Superior temporal gyrus (tissue), 1 donor: ENCODE results near the gene LGR6.

Experiments
- DNase-seq: peaks from one replicate; pipeline ENCODE4 v3.0.0-alpha.2; 2016; ENCODE audit errors: extremely low spot score

The LGR6 gene

DNA sequence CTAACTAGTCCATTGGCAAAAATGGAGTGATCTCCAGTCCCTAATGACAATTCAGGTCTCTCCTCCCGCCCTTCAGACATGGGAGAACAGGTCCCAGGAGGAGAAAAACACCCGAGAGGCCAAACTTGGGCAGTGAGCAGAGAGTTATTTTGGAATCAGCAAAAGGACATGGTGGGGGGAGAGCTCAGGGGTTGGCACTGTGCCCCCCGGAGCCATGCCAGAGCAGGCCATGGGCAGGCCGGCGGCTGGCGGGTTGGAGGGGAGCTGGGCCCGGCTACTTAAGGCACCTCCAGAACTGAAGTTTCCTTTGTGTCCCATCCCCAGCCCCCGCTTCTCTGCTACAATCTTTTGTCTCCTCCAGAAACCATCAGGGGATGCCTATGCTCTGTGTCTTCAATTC, 7.1 kb downstream of the LGR6 start:
- DNase-seq: no peak

DNA sequence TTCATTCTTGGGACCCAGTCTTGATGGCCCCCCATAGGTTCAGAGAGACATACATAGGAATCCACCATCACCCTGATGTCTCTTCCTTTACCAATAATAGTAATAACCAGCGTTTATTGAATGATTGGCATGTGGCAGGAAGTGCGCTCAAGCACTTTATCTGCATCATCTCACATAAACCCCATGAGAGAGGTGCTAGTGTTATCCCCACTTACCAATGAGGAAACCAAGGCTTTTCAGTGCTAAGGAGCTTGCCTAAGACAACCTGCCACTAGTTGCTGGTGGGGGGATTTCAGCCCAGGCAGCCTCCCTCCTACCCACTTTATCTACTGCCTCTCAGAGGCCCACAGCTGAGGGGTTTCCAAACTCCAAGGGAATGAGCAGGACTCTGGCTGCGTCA, 7.7 kb downstream of the LGR6 start:
- DNase-seq: no peak

DNA sequence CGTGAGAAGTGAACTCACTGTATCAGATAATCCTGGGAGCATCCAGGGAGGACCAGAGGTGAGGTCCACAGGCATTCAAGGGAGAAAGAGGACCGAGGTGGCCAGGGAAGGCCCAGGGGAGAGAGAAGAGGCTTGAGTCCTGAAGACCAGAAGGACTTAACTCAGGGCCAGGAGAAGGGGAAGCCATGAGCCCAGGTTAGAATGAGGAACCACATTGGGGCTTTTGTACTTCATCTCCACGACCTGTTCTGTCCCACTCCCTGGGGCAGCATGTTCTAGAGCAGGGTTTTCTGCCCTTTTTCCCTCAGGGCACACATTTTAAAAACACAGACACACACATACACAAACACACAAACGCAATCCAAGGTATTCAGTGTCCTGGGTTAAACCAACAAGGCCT, 8.4 kb downstream of the LGR6 start:
- no peak for DNase-seq

DNA sequence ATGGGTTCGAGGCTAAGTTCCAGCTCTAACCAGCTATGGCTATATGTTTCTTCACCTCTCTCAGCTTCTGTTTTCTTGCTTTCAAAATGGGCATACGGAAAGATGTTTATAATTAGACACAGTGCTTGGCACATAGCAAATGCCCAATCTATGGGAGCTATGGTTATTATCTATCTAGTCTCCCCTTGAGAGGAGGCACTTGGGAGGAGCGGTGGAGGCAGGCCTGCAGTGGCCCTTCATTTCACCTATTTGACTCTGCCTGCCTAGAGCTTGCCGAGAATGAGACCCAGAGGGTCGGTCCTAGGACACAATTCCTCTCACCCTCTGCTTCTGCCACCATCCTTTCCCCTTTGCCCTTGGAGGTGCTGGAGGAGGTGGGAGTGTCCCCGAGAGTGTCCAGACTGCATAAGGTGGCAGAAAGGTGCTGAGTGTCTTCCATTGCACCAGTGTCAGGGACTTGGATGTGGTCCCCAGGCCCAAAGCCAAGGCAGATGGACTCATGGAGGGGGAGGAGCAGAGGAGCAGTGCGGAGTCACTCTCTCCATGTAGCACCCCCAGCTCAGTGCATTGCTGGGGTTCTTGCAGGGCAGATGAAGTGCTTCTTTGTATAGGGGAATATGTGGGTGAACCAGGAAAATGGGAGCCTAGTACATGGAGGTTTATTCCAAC, 9.0 kb downstream of the LGR6 start:
- DNase-seq: no peak

DNA sequence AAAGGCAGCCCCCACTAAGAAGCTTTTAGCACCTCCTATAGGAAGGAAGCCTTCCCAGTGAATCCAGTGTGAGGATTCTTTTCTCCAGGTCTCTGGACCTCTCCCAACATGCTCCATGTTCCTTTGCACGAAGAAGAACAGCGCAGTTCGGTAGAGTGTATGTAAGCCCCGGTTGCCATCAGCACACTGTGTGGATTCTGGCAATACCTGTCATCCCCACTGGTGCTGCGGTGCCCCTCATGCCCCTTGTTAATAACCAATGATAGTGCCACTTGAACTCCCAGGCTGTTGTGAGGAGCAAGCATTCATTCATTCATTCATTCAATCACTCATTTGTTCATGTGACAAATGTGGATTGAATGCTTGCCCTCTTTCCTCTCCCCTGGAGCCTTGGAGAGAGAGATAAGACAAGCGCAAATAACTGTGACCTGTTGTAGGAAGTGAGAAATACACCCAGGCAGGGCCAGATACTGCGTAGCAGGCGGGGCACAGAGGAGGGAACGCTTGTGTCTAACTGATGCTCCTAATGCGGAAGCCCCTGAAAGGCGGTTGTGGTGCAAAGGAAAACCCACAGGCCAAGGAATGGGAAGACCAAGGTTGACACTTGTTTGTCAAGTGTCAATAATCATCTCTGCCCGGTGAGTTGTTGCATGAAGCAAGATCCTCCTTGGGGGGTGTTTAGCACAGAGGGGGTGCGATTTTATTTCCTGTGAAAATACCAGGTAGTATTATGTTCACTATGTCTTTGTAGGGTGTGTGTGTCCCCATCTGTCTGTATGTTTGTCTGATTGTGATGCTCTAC, 9.8 kb downstream of the LGR6 start:
- no peak for DNase-seq

DNA sequence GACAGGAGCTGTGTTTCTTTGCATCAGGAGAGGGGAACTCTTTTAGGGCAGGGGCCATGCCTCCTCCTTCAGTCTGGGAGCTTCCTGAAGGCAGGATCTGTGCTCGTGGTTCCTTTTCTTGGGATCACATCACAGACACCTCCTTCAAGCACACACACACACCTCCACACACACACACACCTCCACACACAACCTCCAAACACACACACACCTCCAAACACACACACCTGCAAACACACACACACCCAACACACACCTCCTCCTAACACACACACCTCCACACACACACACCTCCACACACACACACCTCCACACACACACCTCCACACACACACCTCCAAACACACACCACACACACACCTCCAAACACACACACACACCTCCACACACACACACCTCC, 10.5 kb downstream of the LGR6 start:
- DNase-seq: no peak

DNA sequence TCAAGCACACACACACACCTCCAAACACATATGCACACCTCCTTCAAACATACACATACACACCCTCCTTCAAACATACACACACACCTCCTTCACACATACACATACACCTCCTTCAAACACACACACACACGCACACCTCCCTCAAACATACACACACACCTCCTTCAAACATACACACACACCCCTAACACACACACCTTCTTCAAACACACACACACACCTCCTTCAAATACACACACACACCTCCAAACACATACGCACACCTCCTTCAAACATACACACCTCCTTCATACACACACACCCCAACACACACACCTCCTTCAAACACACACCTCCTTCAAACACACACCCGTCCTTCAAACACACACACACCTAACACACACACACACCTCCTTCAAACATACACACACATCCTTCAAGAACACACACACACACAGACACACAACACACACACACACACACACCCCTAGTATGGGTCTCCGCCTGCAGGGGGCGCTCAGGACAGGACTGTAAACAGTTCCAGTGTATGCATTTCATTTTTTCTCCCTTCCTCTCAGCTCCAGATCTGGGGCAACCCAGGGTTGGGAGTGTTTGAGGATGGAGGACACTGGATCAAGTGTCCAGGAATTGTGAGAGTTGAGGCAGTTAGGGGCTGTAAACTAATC, 12.1 kb downstream of the LGR6 start:
- DNase-seq: no peak

DNA sequence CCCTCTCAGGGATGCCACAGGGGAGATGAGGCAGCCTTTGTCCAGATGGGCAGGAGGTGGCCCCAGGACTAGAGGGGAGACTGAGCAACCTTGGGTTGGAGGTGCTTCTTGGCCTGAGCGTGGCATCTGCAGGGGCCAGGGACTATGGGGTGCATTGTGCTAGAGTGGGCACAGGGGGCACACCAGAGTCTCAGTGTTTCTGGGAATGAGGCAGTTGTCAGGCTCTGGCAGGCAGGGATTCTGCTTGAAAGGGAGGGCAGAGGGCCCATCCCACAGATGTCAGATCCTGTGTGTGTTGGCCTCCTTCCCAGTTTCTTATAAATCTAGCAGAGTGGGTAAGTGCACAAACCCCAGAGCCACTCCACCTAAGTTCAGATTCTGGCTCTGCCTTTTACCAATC, 13.7 kb downstream of the LGR6 start:
- DNase-seq: no peak

DNA sequence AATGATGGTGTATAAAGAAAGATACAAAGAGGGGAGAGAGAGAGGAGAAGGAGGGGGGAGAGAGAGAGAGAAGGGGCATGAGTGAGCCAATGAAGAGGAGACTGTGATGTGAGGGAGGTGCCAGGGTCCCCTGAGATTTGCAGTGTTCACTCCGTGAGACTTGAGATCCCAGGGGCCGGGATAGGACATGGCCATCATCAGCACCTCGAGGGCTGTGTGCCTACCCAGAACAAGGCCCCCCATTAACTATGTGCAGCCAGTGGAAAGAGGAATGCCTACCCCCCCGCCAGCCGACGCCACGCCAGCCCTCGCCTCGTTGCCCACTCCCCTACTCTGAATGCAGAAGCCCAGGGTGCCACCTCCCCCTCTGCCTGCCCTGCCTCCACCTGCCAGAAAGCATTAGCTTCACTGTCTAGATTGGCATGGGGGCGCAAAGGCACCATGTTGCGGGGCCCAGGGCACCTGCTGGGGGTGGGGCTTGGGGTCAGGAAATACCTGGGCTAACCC, 14.8 kb downstream of the LGR6 start:
- DNase-seq: no peak

DNA sequence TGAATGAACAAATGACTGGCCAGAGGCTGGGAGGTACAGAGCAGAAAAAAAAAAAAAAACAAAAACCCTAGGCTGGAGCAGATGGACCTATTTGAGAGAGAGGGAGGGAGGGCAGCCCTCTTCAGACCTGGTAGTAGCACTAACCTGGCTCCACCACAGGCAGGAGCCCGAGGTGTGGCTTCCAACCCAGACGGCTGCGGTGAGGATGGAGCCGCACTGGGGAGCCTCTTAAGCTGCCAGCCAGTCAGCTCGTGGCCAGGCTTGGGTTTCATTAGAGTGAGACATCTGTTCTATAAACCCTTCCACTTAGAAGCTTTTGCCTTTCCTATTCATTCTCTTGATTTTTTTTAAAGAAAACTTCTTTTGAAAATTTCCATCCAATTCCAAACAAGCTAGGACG, 16.8 kb downstream of the LGR6 start:
- DNase-seq: no peak

DNA sequence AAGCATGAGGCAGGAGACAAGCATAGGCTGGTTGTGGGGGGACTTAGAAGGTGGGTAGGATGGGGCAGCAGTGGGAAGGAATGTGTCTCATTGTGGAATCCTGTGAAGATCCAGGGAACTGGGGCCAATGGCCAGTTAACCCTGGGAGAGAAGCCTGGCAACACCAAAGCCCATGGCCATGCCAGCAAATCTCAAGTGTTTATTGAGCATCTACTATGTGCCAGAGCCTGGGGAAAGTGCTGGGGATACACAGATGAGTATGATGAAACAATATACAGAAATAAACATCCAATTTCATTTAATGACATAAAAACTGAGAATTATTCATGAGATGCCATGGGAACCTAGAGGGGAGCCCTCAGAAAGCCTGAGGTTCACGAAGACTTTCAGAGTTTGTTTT, 17.4 kb downstream of the LGR6 start:
- no peak for DNase-seq

DNA sequence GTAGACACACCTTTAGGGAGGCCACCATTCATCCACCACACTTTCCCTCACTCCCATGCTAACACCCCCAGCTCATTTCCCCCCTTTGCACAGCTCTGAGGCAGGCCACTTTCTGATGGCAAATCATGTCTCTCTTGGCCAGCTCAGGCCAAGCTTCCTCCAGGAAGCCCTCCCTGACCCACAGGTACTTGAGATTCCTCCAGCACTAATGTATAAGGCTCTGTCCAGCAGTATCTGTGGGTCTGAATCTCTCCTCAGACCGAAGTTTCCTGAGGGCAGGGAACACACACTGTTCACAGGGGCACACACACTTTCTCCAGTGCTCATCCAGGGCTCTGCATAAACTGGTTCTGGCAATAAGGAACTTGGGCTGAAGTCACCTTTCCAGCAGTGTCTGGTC, 19.2 kb downstream of the LGR6 start:
- no peak for DNase-seq

DNA sequence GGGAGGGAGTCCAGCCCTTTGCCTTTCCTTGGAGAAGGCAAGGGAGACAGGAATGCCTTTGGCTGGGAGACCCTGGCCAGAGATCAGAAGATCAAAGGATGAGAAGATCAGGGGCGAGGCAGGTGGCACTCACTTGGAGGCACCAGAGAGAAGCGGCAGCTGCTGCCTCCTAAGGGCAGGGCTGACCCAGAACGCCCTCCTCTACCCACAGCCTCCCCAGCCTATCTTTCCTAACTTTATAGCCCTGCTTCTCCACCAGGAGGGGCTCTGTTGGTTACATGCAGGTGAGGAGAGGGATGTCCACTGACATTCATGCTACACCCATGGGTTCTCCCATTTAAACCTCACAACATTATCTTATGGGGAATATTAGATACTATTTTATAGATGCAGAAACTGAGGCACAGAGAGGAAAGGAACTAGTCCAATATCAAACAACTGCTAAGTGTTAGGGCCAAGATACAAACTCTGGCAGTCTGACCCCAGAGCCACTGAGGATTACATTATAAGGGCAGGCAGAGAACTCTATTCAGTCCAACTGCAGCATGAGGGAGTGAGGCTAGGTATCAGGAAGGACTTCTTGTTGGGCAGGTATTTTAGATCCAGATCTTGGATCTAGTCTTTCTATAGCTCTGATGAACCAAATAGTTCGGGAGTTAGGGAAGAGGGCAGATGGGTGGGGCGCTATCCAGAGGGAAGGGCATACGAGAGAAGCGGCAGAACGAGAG, 19.9 kb downstream of the LGR6 start:
- DNase-seq: no peak

DNA sequence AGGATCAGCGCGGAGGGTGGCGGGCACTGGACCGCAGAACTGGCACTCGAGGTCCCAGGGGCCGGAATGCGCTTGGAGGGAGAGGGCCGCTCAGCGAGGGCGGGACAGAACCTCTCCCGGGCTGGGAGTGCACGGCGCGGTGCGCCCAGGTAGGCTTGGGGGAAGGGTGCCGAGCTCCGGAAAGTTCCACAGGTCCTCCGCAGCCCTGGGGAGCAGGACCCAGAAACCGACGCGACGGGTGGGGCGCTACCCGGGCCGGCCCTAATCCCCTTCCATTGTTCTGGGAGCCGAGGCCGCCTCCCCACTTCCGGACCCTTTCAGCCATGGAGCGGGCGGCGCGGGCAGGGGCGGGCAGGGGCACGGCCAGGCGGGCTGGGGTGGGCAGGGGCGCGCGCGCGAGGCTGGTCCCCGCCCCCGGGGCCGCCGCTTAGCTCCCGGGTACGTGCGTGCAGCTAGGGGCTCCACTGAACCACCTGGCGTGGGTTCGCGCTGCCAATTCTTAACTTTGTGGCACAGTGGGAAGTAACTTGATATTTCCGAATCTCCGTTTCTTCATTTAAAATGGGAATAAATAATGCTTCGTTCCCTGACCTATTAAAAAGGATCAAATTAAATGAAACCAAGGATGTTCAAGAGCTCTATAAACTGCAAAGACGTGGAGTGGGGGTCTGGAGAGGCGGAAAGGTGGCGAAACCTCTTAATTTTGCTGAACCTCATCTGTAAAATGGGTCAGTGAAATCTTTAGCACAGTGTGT, 20.7 kb downstream of the LGR6 start:
- DNase-seq: no peak

DNA sequence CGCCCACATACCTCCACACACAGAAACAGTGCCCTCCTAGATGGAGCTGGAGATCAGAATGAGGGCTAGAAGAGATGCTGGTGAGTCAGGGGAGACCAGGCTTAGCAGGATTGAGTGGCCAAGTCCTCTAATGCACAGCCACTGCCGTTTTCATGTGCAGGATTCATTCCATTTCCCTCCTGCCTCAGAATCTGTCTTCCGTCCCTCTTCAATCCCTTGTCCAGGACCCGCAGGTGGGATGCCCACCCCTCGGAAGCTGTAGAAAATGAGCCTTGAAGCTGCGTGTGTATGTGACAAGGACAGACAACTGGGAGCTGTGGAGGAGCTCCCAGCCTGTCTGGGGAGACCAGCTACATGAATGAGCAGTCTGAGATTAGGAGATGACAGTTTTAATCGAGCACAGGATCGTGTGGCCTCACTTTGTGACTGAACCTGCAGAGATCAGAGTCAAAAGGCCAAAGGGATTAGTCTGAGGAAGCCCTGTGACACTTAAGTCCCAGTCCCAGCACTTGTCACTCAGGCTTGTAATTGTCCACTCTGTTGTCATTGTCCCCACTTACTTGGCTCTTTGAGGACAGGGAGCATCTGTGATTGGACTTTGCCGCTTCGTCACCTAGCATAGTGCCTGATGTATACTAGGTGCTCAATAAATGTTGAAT, 22.0 kb downstream of the LGR6 start:
- DNase-seq: no peak

DNA sequence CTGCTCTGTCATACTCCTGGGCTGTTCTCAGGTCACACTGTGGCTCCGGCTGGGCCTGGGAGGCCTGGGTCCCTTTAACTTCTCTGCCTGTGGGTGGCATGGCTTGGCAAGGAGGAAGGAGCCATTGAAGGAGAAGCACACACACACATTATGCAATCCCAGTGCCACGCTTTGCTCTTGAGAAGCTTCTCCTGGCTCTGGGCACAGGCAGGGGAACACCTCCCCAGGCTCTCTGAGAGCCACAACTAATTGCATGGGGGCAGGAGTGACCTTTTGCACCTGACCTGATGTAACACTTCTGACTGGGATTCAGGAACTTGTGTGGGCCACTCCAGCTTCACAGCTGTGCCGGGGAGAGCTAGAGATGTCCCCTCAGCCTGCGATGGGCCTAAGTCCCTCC, 23.1 kb downstream of the LGR6 start:
- no peak for DNase-seq

DNA sequence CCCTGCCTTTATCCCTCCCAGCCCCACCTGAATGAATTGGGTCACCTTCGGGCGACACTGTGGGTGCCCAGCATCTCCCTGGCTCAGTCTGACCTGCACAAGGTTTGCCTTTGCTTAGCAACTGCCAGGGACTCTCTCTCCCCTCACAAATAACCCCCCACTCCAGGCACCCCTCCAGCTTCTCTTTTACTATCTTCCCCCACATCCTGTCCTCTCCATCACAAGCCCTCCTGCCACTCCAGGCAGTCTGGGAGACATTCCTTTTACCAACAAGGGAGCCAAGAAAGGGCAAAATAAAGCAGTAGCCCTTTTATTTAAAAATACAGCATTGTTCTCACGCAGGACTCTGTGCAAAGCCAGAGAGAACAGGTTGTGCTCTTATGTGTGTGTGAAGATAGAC, 23.9 kb downstream of the LGR6 start:
- DNase-seq: no peak

DNA sequence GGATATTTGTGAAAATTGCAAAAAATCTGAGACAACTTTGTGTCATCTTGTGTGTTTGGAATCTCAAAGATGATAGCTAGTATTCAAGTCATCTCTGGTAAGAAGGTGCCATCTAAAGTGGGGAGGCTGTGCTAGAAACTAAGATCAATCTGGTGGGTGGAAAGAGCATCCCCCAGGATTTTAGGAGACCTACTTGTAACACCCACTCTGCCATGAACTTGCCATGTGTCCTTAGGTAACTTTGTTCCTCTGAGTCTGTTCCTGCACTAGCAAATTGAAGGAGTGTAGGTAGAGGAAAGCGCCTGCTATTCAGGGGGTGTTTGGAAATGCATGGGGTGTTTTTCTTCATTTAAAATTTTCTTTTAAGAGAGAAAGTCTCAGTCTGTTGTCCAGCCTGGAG, 24.4 kb downstream of the LGR6 start:
- DNase-seq: no peak

DNA sequence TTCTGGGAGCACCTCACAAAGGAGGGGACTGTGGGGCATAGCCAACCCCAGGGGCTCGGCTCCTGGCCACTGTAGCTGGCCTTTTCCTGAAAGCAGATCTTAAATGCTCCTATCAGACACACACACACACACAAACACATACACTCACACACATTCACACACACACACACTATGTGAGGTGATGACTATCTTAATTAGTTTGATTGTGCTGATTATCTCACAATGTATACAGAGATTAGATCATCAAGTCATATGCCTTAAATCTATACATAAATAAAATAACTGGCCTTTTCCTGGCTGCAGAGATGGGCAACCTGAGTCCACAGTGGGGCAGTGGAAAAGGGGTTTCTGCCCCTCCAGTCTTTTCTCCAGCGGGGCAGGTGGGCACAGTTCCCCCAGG, 27.1 kb downstream of the LGR6 start:
- no peak for DNase-seq

DNA sequence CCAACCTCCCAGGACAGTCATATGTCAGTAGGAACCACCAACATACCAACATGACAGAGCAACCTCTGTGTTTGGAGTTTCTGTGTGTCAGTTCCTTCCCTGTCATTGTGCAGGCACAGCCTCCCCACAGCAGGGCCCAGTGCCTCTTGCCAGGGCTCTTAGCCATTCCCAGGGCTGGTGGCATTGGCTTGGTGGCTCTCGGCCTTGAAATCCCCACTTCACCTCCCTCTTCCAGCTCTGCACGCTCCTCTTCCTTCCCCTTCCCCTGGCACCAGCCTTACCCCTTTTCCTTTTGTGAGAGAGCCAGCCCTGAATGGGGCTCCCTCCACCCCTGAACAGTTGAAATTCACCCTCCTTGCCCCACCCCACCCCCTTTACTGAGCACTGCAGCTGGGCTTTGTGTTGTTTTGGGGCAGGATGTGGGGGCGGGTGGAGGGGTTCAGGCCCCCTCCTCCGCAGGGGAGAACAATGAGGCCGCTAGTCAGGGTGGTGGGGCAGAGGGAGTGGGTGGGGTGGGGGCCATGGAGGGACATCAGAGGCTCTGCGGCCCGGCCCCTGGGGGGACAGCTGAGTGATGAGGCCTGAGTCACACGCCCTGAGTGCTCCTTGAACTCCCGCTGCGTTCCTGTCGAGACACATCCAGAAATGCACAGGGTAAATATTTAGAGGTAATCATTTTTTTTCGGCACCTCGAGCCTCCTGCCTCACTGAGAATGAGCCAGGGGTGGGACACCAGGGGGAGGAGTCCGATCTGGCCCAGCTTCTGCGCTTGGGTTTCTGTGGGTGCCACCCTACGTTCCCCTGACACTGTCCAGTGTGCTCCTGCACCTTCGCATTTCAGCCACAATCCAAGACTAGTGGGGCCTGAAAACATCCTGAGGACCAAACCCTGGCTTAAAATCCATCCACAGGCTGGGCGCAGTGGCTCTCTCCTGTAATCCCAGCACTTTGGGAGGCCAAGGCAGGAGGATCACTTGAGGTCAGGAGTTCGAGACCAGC, 28.6 kb downstream of the LGR6 start:
- DNase-seq: no peak
